COR-L47 (cell line): Measurements from ENCODE around the gene FGF14.
"Not testable (repeated sequence)": the region's sequence is repeated elsewhere in the genome, so short reads cannot be mapped to it uniquely, and the experiment has no call there.

Experiments used
- DNase-seq: peaks from one replicate; lab custom pipeline; 2025; lab: John Stamatoyannopoulos, UW

Gene FGF14

DNA sequence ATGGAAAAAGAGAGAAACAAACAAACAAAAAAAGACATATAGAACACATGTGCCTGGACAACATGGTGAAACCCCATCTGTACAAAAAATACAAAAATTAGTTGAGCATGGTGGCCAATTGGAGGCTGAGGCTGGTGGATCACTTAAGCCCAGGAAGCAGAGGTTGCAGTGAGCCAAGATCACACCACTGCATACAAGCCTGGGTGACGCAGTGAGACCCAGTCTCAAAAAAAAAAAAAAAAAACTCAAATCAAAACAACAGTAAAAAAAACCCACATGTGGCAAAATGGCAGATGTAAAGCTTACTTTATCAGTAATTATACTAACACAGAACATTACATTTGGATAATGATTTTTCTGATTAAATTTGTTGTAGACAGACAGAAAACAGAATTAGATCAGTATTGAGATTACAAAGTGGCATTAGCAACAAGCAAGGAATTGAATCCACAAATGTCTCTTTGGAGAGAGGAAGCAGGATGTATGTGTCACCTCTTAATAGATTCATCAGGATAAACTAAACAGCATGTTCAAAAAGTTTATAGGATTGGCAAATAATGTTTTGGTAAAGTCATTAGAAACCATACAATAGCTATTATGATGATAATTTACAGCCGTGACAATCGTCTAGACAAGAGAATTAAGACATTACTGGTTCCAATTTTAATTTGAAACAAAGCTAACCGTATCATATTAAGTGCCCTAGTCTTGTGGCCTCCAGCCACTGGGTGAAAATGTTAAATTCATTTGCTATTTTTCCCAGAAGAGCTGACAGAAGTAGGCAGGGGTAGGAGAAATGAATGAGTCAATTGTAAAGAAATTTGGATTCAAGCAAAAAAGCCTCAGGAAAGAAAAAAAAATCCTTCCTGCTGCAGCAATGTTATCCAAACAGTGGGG, 206.0 kb downstream of the FGF14 start:
- DNase-seq: no peak

GRCh38 chr13:102192858-102193257, 209.0 kb downstream of the FGF14 start:
- no peak for DNase-seq

- DNase-seq: no peak
Measured at GRCh38 chr13:102191951-102192502, 209.8 kb downstream of the FGF14 start.

DNA sequence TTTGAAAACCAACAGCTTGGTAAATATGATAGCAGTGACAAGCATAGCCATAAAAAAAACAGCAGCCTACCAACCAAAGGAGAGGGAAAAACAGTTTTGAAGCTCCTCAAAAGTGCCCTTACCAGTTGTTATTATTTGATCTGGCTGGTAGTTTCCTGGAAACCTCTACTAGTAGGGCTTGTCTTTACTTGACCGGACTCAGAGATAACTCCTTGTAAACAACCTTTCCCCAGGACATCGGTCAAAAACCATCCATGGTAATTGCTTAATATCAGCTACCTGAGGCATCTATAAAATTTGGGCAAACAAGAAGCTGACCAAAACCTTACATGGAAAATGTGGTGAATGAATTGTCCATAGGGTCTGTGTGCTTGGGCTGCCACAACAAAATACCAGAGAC, 210.9 kb downstream of the FGF14 start:
- no peak for DNase-seq

- no peak for DNase-seq
Measured at GRCh38 chr13:102187313-102187712, 214.5 kb downstream of the FGF14 start.

DNA sequence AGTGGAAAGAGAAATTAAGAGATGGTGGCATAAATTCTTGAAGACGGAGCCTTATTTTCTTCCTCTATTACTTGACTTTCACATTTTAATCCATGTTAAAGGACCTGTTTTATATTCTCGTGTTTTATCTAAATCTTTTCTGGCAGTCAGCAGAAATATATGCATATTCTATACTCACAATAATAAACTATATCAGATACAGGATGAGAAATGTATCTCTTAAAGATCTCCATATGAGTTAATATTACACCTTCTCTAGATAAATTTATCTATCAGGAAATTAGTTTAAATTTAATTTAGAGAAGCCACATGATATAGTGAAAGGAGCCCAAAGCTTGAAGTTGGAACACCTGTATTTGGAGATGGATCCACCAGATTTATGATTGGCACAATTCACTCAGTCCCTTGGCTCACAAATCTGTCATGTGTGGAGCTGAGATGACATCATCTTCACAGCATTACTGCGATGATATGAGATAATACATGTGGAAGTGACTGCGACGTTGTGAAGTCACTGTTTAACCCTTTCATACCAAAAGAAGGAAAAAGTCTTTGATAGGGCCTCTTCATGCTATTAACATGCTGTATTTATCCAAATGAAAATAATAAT, 216.4 kb downstream of the FGF14 start:
- DNase-seq: no peak

DNA sequence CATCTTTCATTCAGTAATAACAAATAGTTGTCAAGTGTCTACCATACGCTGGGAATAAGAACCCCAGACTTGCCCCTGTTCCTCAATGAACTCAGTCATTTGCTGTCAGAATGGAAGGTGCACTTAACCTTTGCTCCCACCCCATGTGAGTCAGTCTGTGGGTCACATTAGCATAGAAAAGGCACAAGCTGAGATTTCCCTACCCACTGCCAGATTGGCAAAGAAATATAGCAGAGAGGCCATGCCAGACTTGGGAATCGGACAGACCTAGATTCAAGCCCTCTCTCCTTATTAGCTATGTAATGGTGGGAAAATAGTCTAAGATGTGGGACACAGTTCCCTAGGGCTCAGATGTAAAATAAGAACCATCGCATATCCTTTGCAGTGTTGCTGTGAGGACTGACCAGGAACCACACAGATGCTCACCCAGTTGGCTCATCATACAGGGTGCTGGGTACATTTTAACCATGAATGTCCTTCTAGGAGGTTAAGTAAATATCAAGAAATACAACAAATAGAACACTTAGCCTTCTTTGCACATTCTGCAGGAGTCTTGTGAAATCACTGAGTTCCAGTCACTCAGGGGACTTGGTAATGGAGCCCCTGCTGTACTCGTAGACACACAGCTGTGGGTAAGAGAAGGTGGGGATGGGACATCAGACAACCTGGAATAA, 218.2 kb downstream of the FGF14 start:
- no peak for DNase-seq

DNA sequence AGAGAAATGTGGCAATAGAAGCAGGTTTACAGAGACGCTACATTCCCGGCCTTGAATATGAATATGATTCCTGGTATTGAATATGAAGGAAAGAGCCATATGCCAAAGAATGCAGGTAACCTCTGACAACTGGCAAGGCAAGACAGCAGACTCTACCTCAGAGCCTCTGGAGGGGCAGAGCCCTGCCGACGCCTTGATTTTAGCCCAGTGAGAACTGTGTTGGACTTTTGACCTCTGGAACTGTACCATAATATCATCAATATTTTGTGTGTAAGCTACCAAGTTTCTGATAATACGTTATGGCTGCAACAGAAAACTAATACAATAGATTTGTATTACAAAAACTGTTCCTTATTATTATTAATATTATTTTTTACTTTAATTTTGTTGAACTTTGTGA, 219.7 kb downstream of the FGF14 start:
- DNase-seq: no peak

DNA sequence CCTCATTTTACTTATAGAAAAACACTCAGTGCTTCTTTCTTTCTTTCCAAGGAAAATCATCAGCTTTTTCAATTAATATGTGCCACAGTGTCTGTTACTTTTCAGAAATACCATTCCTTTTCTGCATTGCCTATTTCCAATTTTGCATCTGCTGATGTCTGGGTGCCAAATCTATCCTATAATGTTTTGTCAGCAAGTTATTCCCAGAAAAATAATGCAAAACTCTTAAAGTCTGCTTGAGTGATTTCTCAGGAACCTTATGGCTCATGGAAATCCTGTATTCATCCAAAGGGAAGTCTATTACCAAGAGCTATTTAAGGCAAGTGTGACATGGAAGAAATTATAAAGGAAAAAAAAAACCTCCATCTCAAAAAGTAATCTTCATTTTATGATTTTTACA, 224.4 kb downstream of the FGF14 start:
- no peak for DNase-seq

DNA sequence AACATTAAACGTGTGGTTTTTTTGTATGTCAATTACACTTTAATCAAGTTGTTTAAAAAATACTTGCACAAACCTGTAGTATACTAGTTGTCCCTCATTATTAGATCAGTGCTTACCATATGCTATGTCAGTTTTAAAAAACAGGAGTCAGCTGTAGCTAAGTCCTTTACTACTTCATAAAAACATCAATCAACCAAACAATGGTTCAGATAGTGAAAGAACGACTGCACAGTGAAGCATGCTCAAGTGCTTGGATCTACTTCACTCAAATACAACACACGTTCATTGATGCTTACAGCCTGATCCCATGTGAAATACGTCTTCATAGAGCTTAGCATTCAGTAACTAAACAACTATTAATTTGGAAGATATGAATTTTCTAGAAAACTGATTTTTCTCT, 225.0 kb downstream of the FGF14 start:
- no peak for DNase-seq

- no peak for DNase-seq
Measured at GRCh38 chr13:102172406-102172805, 229.4 kb downstream of the FGF14 start.

- DNase-seq: no peak
Measured at GRCh38 chr13:102170305-102170704, 231.5 kb downstream of the FGF14 start.

DNA sequence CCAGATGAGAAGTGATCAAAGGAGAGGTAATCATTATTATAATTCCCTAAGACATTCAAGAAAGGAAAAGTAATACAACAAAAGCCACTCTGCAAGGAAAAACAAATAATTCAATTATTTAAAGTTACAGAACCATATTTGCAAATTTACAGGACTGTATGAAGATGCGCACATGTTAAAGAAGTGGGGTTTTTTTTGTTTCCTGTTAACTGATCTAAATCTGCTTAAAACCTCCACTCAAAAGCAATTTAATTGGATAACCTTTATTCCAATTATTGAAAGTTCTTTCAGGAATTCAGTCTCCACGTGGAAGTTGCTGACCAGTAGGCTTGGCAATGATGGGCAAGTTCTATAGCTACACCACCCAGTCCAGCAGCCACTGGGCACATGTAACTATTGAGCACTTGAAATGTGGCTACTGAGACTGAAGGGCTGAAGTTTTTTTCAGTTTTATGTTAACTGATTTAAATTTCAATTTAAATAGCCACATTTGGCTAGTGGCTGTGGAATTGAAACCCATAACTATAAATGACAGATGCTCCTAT, 232.3 kb downstream of the FGF14 start:
- DNase-seq: no peak

GRCh38 chr13:102152790-102153189, 249.1 kb downstream of the FGF14 start:
- DNase-seq: no peak

DNA sequence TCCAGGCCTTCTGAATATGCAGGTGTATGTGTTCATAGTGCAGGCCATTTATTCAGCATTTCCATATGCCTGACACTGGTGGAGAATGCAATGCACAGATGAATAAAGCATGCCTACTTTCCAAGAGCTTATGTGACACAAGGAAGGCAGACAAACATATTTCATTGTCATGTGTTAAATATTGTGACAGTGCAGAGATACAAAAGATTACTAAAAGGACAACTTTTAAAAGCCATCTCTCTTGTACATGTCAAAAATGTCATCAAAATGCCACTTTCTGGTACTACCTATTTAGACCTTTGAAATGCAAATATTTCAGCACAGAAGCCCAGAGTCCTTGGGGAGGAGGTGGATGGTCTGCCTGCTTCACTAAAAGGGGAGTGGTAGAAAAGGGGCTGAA, 254.5 kb downstream of the FGF14 start:
- DNase-seq: no peak

- no peak for DNase-seq
Measured at GRCh38 chr13:102145750-102146149, 256.1 kb downstream of the FGF14 start.

- DNase-seq: no peak
Measured at GRCh38 chr13:102142473-102142826, 259.4 kb downstream of the FGF14 start.

DNA sequence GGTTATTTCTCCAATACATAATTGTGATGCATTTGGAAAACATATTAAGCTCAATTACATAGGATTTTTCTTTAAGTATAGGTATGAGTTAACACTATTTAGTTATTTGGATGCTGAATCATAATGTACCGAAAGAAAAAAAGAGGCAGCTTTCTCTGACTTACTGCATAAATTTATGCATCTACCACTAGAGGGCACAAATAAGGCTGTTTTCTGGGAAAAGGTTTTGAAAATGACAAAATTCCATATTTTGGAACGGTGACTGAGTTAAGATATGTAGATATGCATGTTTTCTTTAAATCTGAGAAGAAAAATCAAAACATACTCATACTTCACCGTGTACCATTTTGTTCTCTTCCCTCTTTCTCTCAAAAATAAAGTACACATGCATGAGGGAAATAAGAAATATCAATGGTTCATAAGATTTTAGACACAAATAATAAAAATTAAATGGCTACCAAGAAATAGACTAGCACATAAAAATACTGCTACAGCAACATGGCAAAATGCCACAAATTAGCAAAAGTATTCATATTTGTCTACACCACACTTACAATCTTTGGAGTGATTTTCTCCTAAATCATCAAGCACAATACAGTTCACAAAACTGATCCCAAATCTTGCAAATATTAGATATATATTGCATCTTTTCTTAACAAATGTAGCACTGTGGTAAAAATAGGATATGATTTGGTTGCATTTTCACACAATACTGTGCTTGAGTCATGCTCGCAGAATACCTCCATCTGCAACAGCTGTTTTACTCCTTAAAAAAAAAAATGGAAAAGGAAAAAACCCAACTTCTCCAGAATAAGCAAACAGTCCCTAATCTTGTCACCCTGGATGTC, 260.0 kb downstream of the FGF14 start:
- DNase-seq: no peak

- no peak for DNase-seq
Measured at GRCh38 chr13:102139626-102140025, 262.2 kb downstream of the FGF14 start.

- no peak for DNase-seq
Measured at GRCh38 chr13:102138635-102139190, 263.1 kb downstream of the FGF14 start.

DNA sequence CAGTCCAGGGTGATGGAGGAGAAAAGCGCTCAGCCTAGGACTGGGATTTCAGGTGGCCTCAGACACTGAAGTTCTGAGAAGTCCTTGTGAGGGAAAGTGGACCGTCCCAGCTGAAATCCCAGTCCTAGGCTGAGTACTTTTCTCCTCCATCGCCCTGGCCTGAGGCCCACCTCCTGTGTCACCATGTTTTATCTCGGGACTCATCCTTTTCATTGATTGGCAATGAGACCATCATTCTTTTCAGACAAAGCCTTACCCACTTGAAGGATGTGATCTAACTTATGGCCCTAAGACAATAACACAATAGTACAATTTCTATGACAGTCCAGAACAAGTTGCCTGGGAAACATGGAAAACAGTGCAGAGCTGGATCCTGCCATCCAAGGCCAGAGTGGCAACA, 263.9 kb downstream of the FGF14 start:
- DNase-seq: not testable (repeated sequence)
